ENCODE measurements around the gene FAM168A.

- TF ChIP-seq, protein P1, sequence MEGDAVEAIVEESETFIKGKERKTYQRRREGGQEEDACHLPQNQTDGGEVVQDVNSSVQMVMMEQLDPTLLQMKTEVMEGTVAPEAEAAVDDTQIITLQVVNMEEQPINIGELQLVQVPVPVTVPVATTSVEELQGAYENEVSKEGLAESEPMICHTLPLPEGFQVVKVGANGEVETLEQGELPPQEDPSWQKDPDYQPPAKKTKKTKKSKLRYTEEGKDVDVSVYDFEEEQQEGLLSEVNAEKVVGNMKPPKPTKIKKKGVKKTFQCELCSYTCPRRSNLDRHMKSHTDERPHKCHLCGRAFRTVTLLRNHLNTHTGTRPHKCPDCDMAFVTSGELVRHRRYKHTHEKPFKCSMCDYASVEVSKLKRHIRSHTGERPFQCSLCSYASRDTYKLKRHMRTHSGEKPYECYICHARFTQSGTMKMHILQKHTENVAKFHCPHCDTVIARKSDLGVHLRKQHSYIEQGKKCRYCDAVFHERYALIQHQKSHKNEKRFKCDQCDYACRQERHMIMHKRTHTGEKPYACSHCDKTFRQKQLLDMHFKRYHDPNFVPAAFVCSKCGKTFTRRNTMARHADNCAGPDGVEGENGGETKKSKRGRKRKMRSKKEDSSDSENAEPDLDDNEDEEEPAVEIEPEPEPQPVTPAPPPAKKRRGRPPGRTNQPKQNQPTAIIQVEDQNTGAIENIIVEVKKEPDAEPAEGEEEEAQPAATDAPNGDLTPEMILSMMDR (IDR thresholded peaks at IDR 0.05) = no peak
- TF ChIP-seq POLR2A (IDR thresholded peaks at IDR 0.05) = no peak
Measured at GRCh38 chr11:73585834-73586575, 11.9 kb downstream of the FAM168A start.

Data from Peyer's patch (tissue), 4 donors.